Fibroblast of peridontal ligament (primary cell): ENCODE results near the gene ELMO3.
A peak's percentile ranks its signal among the peaks of the same experiment; 100 is the strongest.

Source experiments
- DNase-seq: peaks from one replicate; pipeline ENCODE4 v3.0.0-alpha.2; 2010; ENCODE audit errors: extremely low read depth

Gene ELMO3

DNA sequence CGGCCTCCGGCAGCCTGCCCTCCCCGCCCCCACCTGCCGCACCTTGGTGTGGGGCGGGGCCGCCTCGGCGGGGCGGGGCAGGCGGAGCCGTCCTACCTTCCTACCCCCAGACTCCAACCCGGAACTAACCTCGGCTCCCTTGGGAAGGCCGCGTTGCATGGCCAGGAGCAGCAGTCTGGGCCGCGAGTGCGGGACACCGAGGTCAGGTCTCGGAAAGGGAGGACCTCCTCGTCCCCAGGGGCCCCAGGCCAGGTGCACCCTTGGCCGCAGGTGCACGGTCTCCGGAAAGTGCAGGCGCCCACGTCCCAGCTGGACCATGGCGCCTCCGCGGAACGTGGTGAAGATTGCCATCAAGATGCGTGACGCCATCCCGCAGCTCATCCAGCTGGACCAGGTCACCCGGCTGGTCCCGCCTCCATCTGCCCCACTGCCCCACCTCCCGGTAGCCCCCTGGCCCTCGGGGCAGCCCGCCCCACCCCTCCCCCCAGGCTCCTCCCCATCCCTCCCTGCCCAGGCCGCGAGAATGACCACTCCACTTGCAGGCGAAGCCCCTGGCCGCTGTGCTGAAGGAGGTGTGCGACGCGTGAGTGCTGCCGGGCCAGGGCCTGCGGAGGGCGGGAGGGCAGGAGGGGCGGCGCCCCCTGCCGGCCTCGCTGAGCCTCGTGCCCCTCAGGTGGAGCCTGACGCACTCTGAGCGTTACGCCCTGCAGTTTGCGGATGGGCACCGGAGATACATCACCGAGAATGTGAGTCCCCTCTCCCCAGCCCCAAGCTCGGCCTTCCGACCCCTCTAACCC is at the start of gene ELMO3:
TSS of gene ELMO3 (plus strand) at position 121 of the 797 bp plus-strand sequence. CDS start at position 317, 196 bp downstream.
- no peak for DNase-seq

- DNase-seq = no peak
Measured at GRCh38 chr16:67149276-67150046, 49.5 kb upstream of the ELMO3 start.

- DNase-seq = peak; percentile 55
Measured at GRCh38 chr16:67150047-67150832, 48.7 kb upstream of the ELMO3 start.

DNA sequence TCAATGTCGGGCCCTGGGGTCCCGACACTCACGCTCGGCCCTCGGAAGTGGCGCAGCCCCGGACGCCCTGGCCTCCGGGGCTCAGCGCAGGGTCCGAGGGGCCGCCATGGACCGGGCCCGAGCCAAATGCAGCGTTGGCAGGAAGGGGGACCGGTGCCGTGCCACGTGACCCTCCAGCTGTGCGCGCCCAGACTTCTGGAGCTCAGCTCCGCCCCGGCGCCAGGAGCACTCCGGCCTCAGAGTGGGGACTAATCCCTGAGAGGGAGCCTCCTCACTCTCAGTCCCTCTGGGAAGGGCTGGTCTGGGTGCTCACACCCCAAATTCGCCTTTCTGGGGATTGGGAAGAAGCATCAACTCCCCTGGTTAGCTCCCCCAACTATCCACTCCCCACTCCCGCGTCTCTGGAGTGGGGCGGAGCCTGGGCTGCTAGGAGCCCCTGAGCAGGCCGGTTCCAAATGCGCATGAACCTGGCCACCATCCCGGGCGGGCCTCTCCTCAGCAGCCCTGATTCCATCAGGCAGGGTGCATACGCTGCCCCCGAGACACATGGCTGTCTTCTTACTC is 48.0 kb upstream of the ELMO3 start, which contains the start of gene B3GNT9:
TSS of gene B3GNT9 (minus strand) at position 166 of the 564 bp plus-strand sequence. CDS start 513 bp downstream, outside the sequence.
- peak; percentile 76 for DNase-seq

DNA sequence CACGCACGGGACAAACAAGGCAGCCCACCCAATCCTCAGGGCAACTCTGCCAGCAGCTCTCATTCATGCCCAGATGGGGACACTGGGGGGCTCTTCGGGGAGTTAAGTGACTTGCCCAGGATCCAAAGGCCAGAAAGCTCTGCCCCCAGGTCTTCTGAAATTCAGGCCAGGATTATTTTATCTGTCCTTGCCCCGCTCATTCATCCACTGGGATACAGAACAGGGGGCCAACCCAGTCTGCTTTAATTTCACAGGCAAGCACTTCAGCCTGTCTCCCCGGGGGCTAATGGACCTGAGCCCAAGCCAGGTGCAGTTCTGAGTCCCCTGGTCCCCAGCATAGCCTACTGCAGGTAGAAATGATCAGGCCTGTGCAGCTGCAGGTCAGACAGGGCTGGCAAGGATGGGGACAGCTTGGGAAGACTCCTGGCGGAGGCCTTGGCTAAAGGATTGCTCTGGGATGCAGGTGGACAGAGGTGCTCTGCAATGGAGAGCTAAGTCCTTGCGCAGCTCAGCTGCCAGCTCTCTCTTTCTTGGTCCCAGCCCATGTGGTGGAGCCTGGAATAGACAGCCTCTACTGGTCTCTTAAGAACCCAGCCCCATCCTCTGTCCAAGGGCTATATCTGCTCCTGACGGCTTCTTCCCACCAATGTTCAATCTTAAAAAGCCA is 47.4 kb upstream of the ELMO3 start:
- DNase-seq = no peak

DNA sequence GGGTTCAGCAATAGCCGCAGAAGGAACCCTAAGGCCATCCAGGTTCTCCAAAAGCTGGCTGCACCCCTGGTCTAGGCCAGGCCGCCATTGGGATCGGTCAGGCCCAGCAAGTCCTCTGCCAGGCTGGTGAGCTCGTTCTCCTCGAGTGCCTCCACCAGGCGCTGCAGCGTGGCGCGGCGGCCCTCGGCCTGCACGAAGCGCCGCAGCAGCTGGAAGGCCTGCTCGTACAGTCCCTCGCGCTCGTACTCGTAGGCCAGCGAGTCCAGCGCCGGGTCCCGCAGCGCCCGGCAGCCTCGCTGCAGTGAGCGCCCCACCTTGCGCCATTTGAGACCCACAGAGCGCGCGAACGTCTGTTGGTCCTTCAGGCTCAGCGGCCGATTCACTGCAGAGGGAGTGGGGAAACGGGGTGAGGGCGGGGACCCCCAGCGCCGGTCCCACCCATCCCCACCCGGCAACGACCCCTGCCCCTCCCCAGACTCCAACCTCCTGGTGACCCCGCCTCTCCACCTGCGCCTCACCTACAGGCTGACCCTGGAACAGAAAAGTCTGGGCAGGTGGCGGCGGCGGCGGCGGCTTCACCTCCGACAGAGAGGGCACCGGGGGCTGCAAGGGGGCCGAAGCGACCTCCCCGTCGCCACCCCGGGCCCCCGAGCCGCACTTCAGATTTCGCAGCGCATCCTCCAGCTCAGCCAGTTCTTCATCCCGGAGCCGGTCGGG is 44.2 kb upstream of the ELMO3 start:
- DNase-seq = no peak

GRCh38 chr16:67155295-67156142 is 43.4 kb upstream of the ELMO3 start:
- DNase-seq = peak; percentile 64

DNA sequence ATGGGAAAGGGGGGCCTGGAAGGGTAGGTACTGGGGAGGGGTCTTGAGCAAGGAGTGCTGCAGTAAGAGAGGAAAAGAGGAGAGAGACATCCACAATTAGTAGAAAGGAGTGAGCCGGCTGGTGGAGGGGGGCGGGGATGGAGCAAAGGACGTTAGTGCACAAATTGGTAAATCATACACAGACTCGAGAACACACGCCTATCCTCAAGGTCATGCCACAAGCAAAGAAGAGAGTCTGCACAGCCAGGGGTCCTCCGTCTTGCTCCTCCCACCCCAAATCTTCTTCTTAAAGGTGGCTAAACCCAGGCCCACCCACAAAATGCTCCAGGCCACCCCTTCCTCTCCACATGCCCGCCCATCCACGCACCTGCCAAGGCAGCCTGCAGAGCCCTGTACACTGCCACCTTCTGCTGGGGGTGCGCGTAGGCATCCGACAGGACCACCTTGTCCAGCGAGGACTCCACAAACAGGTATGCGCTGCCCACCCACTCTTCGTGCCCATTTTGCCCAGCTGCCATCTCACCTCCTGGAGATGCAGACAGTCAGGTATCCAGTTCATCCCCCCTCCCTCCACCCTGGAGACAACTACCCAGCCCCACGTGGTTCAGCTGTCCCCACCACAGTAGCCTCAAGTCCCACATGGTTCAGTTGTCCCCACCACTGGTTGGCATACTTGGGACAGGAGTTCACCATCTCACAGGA is 42.6 kb upstream of the ELMO3 start:
- DNase-seq = no peak

DNA sequence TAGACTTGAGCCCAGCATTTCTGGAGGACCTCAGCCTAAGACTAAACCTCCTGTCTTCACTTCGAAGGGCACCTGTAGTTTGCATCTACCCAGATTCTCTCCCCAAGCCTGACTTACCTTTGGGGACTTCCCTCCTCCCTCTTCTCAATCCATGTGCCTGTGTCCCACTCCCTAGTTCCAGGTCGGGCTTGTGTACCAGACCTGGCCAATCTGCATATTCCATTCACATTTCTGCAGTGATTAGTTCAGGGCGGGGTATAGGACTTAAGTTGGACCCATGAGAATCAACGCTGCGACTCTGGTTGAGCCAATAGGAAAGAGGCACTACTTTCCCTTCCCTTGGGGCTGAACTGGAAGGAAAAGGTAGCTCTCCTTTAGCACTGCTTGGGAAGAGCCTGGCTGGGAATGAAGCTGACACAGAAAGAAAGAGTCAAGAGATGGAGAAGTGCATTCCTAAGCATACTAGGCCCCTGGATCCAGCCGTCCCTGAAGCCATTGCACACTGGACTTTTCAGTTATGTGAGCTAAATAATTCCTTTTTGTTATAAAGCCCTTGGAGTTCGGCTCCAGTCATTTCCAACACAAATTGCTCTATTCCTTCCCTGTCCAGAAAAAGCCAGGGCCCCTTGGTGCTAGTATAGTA is 41.7 kb upstream of the ELMO3 start:
- DNase-seq = no peak

GRCh38 chr16:67157892-67158635 is 40.9 kb upstream of the ELMO3 start:
- no peak for DNase-seq

- no peak for DNase-seq
Measured at GRCh38 chr16:67158637-67159600, 40.0 kb upstream of the ELMO3 start.

DNA sequence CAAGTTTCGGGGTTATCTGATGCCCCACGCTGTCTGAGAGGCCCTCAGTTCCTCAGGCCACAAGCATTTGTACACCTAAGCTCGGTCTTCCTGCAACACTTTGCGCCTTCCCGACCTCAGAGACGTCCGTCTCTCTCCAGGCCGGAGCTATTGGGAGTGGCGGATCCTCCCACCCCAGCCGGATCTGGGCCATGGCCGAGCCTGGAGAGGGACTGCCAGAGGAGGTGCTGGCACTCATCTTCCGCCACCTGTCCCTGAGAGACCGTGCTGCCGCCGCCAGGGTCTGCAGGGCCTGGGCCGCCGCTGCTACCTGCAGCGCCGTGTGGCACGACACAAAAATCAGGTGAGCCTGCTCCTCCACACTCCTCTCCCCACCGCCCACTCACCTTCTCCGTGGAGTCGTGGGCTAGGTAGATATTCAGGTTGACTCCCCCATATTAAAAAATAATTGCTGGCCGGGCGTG is 37.3 kb upstream of the ELMO3 start:
- no peak for DNase-seq

GRCh38 chr16:67162506-67163163 is 36.3 kb upstream of the ELMO3 start:
- DNase-seq = peak; percentile 29

DNA sequence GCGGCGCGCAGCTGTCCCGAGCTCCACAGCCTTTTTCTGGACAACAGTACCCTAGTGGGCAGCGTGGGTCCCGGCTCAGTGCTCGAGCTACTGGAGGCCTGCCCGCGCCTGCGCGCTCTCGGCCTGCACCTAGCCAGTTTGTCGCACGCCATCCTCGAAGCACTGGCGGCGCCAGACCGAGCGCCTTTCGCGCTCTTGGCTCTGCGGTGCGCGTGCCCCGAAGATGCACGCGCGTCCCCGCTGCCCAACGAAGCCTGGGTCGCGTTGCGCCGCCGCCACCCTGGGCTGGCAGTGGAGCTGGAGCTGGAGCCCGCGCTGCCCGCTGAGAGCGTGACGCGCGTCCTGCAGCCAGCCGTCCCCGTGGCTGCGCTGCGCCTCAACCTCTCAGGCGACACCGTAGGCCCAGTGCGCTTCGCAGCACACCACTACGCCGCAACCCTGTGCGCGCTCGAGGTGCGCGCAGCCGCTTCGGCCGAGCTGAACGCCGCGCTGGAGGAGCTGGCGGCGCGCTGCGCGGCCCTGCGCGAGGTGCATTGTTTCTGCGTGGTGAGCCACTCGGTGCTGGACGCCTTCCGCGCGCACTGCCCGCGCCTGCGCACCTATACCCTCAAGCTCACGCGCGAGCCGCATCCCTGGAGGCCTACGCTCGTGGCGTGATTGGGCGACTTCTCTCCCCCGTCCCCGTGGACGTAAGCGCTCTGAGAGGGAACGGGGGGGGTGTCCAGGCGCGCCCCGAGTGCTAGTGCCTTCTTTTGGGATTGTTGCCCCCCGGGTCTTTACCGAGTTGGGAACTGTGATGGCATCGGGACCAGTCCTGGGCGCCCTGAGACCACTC is 35.5 kb upstream of the ELMO3 start:
- peak; percentile 60 for DNase-seq

DNA sequence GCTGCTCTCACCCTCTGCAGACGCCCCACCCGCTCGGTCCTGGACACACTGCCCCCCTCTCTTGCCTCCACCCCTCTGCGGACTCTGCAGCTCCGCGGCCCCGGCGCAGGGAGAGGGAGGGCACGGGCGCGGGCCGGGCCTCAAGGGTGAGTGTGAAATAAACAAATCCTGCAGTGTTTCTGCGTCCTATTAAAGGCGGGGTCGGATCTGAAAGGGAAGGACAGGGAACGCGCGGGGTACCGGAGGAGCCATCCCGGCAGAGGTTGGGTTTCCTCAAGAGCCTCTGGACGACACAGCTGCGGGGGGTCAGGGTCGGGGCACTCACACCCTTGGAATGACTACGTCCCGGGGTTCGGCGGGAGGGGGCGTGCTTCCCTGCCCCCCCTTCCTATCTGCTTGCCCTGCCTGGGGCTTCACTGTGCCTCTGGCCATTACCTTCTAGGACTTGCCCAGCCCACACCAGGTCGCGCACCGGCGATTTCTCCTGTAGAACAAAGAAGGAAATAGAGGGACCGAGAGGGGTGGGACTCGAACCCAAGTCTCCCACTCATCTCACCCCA is 34.9 kb upstream of the ELMO3 start:
- peak; percentile 33 for DNase-seq
